LNCaP clone FGC (cell line): ENCODE data around the gene DERL2.

Experiments used
- DNase-seq: peaks from one replicate; pipeline ENCODE4 v3.0.0-alpha.2; 2011; ENCODE audit warnings: low read depth
- H3K4me3 ChIP-seq: 2 replicates; pipeline ENCODE4 v1.5.1; 2011; ENCODE audit warnings: mild to moderate bottlenecking, low read depth, low read length, control low read depth
- TF ChIP-seq, protein P1 (sequence below): IDR thresholded peaks from 2 replicates; pipeline ENCODE4 v1.5.1; 2012; ENCODE audit warnings: mild to moderate bottlenecking; ENCODE audit not compliant: control insufficient read depth, insufficient read depth; ENCODE audit errors: extremely low read depth

DERL2 gene

GRCh38 chr17:5485270-5486205, at the start of gene DERL2:
Gene DERL2, minus strand, starts transcription at chr17:5486178. Its CDS starts 17 bp downstream, at chr17:5486161.
- H3K4me3 ChIP-seq: peak within 1 kb of the TSS; percentile 100
- DNase-seq: no peak
- TF ChIP-seq, protein P1, sequence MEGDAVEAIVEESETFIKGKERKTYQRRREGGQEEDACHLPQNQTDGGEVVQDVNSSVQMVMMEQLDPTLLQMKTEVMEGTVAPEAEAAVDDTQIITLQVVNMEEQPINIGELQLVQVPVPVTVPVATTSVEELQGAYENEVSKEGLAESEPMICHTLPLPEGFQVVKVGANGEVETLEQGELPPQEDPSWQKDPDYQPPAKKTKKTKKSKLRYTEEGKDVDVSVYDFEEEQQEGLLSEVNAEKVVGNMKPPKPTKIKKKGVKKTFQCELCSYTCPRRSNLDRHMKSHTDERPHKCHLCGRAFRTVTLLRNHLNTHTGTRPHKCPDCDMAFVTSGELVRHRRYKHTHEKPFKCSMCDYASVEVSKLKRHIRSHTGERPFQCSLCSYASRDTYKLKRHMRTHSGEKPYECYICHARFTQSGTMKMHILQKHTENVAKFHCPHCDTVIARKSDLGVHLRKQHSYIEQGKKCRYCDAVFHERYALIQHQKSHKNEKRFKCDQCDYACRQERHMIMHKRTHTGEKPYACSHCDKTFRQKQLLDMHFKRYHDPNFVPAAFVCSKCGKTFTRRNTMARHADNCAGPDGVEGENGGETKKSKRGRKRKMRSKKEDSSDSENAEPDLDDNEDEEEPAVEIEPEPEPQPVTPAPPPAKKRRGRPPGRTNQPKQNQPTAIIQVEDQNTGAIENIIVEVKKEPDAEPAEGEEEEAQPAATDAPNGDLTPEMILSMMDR: no peak

GRCh38 chr17:5535436-5535835, 49.5 kb upstream of the DERL2 start:
- H3K4me3 ChIP-seq: no peak overlapping the region
- TF ChIP-seq, protein P1: no peak
- DNase-seq: no peak

DNA sequence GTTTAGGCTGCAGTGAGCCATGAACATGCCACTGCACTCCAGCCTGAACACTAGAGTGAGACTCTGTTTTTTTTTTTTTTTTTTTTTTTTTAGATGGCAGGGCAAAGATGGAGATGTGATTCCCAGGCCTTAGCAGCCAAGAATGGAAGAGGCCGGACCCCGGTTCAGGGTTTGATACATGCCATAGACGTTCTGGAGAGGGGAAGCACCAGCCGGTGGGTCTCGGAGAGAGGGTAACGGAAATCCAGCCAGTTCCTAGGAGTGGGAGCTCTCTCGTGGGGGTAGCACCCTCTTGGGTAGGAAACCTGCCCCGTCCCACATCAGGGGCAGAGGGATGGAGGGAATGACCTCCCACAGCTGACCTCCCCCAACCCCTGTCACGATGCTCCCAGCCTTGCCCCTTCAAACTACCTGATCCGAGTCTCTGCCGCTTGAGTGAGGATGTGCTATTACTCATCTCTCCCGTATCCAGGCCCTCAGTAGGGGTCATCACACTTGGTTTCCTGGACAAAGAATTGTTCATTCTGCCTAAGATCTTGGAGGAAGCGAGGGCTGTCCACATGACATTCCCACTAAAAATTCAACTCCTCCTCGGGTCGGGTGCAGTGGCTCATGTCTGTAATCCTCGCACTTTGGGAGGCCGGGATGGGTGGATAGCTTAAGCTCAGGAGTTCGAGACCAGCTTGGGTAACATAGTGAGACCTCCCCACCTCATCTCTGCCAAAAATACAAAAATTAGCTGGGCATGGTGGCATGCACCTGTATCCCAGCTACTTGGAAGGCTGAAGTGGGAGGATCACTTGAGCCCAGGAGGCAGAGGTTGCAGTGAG, 47.7 kb upstream of the DERL2 start:
- no peak for DNase-seq
- TF ChIP-seq, protein P1: no peak
- no peak overlapping the region for H3K4me3 ChIP-seq

- no peak overlapping the region for H3K4me3 ChIP-seq
- TF ChIP-seq, protein P1: no peak
- DNase-seq: no peak
Measured at GRCh38 chr17:5532581-5532980, 46.6 kb upstream of the DERL2 start.

- no peak overlapping the region for H3K4me3 ChIP-seq
- TF ChIP-seq, protein P1: no peak
- DNase-seq: no peak
Measured at GRCh38 chr17:5531085-5531418, 45.1 kb upstream of the DERL2 start.

GRCh38 chr17:5530265-5531084, 44.5 kb upstream of the DERL2 start:
- TF ChIP-seq, protein P1: no peak
- no peak overlapping the region for H3K4me3 ChIP-seq
- no peak for DNase-seq
